Measurements from ENCODE around the gene CDC42BPA.
"Not testable (repeated sequence)": the region's sequence is repeated elsewhere in the genome, so short reads cannot be mapped to it uniquely, and the experiment has no call there.

Gene CDC42BPA

DNA sequence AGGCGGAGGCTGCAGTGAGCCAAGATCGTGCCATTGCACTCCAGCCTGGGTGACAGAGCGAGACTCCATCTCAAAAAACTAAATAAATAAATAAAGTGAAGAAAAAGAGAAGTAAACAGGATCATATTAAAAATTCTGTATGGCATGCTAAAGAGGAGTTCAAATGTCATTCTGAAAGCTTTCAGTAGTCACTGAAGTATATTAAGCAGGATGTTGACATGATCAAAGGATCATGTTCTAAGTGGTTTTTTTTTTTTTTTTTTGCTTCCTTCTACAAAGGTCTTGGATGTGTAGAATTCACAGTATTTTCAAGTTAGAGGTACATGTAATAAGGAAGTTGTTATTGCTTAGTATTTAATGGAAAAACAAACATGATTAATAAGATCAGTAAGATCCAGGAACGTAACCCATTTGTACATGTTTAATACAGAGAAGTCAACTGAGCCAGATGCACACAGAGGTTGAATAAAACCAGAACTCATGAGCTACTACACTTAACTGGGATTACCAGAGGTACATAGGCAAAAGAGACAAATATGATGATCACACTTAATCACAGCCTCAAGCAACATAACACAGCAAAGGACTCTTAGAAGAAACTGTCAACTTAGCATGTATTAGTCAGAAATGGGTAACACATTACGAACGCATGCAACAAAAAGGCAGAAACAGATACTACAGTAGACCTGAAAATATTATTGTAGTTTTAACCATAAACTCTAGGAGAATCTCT is 12.2 kb downstream of the CDC42BPA start:
- DNase-seq: no peak

DNA sequence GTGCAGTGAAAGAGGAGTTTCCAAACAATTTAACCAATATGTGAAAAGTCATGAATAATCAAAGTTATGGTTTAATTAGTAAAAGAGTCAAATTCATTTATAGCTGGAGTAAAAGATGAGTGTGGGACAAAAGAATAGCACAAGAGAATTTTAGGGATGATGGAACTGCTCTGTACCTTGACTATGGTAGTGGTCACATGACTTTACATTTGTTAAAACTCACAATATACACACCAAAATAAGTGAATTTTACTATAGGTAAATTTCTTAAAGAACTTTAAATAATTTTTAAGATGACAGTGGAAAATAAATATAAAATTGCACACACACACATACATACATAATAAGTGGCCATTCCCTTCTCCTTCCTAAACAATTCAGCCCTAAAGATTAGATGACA is 13.6 kb downstream of the CDC42BPA start:
- no peak for DNase-seq

DNA sequence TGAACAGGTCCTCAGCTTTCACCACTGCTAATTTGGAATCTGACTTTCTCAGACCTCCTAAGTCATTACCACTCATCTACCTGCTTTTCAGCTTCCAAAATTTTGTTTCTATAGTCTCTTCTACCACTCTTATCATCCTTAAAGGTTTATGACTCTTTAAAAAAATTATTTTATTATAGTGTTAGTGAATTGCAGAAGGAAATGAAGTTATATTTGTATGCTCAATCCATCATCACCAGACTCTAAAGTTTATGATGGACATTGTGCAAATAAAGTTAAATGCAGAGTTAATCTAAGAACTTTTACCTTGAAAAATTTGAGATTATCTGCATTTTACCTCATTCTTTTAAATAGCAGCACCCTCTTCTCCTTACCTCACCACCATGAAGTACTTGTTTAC is 14.6 kb downstream of the CDC42BPA start:
- no peak for DNase-seq

DNA sequence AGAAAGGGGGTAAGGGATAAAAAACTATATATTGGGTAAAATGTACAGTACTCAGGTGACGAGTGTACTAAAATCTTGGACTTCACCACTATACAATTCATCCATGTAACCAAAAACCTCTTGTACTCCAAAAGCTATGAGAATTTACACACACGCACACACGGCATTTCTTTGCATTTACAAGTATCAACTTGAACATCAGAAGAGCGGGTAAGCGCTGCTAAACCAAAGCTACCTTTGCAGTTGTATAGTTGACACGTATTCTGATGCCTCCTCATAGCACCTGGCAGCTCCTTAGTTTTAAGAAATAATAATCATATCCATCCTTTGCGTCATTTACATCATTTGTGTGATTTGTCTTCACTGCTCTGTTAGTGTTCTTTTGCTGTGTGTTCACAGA is 17.6 kb downstream of the CDC42BPA start:
- DNase-seq: no peak

DNA sequence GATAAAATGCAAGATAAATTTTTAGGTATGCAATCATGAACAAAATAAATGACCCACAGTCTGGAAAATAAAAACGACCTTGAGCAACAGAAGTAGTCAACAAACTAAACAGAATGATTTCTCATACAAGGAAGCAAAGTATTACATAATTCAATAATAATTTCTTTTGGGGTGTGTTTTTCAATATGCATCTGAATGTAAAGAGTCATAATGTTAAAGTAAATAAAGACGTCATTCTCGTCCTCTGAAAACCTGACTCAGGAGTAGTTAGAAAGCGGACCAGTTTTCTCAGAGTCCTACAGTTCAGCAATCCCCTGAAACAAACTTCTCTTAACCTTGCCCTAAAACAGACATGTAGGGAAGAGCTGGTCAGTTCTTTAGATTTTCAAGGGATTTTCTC is 18.6 kb downstream of the CDC42BPA start:
- DNase-seq: no peak

DNA sequence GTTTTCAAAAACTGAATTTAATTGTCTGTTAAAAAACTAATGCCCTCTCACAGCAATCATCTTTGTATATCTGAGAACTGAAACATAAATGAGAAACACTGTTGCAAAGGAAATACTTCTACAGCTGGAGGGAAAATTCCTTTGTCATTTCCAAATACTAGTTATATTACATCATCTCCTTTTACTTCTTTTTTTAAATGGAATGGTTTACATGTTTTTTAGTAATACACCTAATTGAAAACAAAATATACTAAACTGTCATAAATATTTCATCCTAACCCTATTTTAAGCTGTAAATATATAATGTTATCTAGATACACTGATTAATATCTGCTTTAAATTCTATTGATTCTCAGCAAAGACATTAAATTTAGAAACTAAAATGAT is 19.1 kb downstream of the CDC42BPA start:
- DNase-seq: no peak

DNA sequence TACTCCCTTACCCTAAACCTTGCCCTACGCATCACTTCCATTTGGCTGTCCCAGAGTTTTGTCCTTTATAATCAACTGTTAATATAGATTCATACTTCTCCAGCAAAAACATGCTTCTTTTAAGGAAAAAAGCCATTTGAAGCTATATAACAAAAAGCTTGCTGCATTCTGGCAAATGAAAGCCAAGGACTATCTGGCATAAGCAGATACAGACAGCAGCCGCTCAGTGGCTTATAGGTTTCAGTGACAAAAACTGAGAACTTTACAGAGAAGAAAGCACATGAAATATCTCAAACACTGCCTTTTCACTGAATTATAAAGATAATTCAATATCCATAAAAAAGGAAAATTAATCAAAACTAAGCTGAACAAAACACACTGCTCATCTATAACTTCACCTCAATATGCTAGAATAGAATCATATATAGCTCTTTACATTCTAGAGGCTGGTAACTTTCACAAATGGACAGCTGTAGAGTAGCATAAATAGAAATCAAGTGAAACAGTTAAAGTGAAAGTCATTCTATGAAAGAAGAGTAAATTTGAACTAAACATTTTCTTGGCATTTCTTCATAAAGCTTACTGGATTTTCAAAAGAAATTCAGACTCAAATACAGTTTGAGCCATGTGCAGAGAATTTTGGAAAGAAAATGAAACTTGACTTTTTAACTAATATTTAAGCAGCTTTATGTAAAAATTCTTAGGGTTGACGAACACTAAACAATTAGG is 19.6 kb downstream of the CDC42BPA start:
- no peak for DNase-seq

DNA sequence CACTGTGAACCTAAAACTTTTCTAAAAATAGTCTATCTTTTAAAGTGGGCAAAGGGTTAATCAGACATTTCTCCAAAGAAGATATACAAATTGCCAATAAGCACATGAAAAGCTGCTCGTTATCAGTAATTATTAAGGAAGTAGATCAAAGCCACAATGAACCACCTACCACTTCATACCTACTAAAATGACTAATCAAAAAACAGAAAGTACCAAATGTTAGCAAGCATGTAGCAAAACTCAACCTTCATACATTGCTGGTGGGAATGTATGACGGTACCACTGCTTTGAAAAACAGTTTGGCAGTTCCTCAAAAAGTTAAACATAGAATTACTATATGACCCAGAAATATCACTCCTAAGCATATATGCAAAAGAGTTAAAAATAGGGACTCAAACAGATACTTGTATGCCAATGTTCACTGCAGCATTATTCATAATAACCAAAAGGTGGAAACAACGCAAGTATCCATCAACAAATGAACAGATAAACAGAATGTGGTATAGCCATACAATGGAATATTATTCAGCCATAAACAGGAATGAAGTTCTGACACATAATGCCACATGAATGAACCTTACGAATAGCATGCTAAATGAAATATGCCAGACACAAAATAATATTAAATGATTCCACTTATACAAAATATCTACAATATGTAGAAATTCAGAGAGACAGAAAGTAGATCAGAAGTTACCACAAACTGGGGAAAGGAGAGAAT is 21.1 kb downstream of the CDC42BPA start:
- no peak for DNase-seq

DNA sequence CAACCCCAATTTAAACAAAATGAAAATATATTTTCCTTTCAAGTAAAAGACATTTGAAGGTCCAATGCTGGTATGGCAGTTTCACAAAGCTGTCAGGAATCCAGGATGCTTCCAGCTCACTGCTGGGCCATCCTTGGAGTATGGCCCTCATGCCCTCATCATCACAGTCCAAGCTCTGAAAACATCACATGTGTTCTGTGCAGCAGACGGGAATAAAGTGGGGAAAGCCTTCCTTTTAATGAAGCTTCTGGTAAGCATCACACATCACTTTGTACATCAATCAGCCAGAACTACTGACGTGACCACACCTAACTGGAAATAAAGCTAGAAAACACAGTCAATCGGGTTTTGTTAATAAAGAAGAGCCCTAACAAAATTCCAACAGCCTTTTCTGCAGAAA is 22.7 kb downstream of the CDC42BPA start:
- DNase-seq: no peak

DNA sequence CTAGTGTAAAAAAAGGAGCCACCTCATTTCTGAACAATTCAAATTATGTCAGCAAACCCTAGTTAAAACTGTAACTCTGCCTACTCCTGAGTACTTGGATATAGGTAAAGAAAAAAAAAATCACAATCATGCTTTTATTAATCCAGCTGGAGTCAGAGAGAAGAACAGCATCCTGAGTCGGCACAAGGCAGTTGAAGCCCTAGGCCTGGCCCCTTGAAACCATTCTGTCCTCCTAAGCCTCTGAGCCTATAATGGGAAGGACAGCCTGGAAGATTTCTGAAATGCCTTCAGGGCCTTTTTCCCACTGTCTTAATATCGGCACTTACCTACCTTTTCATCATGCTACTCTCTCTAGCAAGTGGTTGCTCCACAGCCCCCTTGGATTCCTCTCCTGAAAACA is 32.5 kb downstream of the CDC42BPA start:
- DNase-seq: no peak

DNA sequence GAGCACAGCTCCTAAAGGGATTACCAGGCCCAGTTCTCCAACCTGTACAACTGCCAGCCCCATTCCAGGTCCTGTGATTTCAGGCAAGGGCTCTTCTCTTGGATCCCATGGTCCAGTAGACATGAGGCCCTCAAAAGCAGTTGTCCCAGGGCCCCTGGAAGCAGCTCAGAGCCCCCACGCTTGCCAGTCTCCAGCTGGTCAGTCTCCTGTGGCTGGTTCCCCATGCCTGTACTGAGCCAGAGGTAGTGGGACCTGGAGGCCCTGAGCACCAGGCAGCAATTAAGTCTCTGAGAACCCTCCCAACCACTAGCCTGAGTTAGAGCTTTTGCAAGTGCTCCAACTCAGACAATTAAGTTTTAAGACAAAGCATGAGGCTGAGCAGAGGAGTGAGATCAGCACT is 36.9 kb downstream of the CDC42BPA start:
- no peak for DNase-seq

DNA sequence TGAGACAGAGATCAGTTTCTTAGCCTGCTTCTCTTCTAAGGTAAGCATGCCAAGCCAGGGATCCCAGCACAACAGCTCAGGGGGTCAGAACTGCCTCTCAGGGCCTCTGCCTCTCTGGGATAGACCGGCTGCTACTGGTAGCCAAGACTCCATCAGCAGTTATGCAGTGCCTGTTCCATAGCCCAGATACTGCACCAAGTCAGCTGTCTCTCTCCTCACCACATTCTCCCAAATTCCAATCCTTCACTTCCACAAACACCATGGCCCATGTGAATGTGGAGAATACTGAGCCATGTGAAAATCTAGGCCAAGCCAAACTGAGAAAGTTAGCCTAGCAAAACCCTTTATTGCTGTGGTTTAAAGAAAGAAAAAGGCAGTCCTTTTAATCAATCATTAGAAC is 37.5 kb downstream of the CDC42BPA start:
- DNase-seq: no peak

DNA sequence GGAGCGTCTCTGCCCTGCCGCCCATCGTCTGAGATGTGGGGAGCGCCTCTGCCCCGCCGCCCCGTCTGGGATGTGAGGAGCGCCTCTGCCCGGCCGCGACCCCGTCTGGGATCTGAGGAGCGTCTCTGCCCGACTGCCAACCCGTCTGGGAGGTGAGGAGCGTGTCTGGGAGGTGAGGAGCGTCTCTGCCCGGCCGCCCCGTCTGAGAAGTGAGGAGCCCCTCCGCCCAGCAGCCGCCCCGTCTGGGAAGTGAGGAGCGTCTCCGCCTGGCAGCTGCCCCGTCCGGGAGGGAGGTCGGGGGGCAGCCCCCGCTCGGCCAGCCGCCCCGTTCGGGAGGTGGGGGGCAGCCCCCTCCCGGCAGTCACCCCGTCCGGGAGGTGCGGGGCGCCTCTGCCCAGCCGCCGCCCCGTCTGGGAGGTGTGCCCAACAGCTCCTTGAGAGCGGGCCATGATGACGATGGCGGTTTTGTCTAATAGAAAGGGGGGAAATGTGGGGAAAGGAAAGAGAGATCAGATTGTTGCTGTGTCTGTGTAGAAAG is 42.1 kb downstream of the CDC42BPA start:
- DNase-seq: not testable (repeated sequence)

DNA sequence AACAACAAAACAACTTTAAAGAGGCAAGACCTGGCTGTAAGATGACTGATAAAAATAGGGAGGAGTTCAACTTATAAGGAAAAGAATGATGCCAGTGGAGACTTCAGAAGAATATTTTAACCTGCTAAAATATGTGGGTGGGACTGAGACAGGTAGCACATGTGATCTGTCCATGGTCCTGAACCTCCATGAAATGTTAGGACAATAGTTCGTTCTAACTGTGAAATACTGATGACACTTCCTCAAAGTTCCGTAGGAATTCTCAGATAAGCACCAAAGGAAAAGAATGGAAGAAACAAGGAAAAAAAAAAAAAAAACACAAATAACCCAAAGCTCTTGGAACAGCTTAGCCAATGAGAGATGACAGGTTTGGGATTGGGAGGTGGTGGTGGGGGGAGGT is 44.7 kb downstream of the CDC42BPA start:
- no peak for DNase-seq

DNA sequence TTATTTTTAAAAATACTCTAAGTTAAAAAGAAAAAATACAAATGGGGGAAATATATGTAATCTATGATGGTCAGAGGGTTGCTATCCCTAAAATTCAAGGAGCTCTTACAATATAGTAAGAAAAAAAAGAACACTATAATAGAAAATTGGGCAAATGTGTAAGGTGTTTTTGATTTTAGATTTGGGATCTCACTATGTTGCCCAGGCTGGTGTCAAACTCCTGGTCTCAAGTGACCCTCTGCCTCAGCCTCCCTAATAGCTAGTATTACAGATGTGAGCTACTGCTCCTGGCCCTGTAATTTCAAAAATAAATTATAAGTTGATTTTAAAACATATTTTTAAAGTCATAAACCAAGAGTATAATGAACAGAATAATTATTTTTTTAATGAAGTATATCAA is 45.9 kb downstream of the CDC42BPA start:
- DNase-seq: no peak

DNA sequence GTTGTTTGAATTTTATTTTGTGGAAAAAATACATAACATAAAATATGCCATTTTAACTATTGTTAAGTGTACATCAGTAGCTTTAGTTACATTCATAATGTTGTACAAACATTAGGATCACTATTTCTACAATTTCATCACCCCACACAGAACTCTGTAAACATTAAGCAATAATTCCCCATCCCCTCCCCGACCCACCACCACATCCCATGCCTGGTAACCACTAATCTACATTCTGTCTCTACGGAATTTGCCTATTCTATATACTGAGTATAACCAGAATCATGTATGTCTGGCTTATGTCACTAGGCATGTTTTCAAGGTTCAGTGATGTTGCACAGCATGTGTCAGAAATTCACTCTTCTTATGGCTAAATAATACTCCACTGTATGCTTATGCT is 47.7 kb downstream of the CDC42BPA start:
- DNase-seq: no peak

DNA sequence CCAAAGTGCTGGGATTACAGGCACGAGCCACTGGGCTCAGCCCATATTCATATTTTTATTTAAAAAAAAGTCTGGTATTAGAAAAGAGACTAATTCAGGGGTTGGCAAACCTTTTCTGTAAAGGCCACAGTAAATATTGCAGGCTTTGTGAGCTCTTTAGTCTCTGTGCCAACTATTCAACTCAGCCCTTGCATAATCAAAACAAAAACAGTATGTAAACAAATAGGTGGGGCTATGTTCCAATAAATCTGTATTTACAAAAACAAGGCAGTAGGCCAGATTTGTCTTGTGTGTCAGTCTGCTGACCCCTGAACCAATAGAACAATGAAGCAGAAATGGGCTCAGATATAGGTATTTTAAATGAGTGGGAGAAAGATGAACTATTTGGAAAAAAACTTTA is 49.3 kb downstream of the CDC42BPA start:
- no peak for DNase-seq

DNA sequence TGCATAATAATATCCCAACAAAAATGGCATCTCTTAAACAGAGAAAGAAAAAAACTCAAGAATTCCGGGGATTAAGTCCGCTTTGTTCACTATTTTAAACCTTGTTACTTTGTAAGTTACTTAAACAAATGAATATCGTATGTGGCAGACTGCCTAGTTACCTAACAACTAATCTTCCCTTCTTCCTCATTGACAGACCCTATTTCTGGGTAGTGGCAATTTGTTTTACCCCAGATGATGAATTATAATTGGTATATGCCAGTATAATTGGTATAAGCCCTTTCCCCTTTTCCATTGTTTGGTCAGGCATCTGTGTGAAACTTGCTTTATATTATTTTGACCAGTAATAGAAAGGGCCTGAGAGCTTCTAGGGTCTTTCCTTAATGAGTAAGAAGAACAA is 52.4 kb downstream of the CDC42BPA start:
- no peak for DNase-seq

DNA sequence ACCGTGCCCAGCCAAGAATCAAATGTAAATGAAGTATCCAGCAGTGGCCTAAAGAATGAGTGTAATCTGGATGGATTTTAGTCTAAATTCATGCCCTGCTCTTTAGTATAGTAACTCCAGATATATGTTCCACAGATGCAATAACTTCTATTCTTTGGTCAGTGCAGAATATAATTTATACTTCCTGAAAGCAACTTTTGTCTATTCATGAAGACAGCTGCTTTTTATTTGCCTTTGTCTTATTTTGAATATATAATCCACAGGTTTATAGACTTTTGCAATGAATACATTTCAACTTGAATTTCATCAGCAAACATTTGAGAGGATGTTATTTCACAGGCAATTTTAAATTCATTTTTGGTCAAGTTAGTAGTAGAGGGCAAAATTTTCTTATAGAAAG is 54.4 kb downstream of the CDC42BPA start:
- DNase-seq: no peak

DNA sequence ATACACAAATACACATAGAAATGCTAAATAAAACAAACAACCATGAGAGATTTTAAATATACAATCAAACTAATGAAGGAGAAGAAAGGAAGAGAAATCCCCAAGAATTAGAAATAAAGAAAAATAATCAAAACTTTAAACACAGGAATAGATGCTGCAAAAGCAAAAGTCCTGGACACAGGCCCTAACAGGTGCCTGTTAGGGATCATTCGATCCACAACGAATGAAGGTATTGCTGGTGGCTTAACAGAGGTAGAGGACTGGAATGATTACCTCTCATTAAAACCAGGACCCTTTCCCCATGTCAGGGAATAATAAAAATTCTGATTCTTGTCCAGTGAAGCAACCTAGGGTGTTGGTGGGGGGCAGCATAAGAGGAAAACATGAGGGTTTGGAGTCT is 56.8 kb downstream of the CDC42BPA start:
- DNase-seq: no peak

DNA sequence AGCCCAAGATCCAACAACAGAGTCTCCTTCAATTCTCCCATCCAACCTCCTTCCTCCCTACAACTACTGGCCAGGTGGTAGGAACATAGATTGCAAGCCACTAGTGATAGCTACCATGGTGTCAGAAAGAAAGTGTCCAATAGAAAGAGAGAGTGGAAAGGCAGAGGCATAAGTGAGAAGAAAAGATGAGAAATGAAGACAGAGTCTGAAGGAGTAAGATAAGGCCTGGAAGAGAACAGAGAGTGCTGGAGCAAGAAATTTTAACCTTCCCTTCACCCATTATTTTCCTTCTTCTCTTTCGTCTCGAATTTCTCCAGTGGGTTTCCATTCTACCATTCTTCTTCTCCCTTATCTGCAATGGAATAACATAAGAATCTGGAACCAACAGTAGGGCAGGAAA is 57.9 kb downstream of the CDC42BPA start:
- DNase-seq: no peak

DNA sequence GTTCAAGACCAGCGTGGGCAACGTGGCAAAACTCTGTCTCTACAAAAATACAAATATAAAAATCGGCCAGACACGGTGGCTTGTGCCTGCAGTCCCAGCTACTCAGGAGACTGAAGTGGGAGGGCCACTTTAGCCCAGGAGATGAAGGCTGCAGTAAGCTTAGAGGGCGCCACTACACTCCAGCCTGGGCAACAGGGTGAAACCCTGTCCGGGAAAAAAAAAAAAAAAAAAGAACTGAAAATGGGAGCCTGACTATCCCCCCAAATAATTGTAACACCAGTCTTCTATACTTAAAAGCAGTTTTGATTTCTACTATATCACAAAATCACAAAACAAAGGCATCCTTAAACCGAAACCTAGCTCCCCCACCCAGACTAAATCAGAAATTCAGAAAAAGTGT is 60.3 kb downstream of the CDC42BPA start:
- DNase-seq: no peak

DNA sequence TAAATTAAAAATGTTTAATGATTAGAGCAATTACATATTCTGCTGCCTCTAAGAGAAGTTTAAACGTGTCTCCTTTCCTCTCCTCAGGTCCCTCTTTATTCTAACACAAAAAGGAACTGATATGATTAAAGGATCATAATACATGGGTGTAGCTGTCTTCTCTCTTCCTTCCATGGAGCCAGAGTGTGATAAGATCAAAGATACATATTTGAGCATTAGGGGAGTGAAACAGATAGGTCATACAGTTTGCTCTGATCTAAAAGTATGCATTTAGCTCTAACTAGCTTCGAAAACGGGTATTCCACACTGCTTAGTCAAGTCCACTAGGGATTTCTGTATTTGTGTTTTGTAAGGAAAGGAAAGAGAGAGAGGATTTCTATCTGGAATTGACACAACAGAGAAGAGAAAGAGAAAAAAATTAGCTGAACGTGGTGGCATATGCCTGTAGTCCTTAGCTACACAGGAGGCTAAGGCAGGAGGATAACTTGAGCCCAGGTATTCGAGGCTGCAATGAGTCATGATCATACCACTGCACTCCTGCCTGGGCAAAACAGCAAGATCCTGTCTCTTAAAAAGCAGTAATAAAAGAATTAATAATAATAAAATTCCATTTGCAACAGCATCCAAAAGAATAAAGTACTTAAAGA is 63.1 kb downstream of the CDC42BPA start:
- DNase-seq: no peak
